SU-DHL-6 (cell line): ENCODE measurements around the gene CIT.

Experiments used
- CTCF ChIP-seq: fragments of 200-600 bp; sonication (generic); IDR thresholded peaks from one replicate; pipeline ENCODE4 v1.5.1; 2017; ENCODE audit warnings: antibody characterized with exemption, mild to moderate bottlenecking, low read length, moderate library complexity; ENCODE audit not compliant: insufficient read depth, poor library complexity, severe bottlenecking
- EZH2phosphoT487 ChIP-seq: fragments of 200-600 bp; sonication (generic), shearing (Covaris generic); conservative IDR thresholded peaks from 2 replicates; pipeline ENCODE4 v1.6.1; 2018; ENCODE audit warnings: mild to moderate bottlenecking, antibody characterized with exemption, low read length, moderate library complexity, mixed read lengths

- no peak for TF ChIP-seq CTCF
- TF ChIP-seq EZH2phosphoT487 = no peak
These were observed 59.4 kb downstream of the CIT start for GRCh38 chr12:119817546-119818343.
